ENCODE data around the gene ENAH.
A peak's percentile ranks its signal among the peaks of the same experiment; 100 is the strongest.
"Not testable (repeated sequence)": the region's sequence is repeated elsewhere in the genome, so short reads cannot be mapped to it uniquely, and the experiment has no call there.

Gene ENAH

DNA sequence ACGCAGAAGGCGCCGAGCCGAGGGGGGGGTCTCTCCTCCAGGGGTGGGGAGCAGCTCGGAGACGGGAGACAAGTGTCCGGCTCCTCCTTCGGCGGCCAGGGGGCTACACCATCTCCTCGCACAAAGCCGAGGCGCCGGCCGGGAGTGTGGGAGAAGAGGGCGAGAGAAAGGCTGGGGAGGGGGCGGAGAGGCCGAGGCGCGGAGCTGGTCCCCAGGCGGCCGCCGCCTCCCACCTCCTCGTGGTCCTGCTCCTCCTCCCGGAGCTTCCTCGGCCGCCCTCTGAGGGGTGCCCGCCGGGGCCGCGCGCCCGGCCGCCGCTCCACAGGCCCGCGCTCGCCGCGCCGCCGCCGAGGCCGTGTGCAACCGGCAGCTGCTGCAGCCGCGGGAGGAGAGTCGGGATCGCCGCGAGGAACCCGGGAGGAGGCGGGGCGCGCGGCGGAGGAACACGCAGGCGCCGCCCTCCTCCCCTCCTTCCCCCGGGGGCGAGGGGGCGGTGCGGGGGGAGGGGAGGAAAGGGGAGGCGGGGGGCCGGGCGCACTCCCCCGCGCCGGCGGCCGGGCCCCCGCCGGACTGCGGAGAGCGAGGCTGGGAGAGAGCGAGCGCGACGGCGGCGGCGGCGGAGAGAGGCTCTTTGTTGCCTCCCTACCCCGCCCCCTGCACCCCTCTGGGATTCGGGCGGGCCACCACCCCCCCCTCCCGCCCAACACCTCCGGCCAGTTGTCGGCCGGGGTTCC, at the start of gene ENAH:
Gene ENAH, minus strand, starts transcription at position 395 of the 734 bp plus-strand sequence. CDS start 433 bp downstream, outside the sequence.
- peak in 54 of 56 donors; percentile 22 to 91 (median 79) for DNase-seq

DNA sequence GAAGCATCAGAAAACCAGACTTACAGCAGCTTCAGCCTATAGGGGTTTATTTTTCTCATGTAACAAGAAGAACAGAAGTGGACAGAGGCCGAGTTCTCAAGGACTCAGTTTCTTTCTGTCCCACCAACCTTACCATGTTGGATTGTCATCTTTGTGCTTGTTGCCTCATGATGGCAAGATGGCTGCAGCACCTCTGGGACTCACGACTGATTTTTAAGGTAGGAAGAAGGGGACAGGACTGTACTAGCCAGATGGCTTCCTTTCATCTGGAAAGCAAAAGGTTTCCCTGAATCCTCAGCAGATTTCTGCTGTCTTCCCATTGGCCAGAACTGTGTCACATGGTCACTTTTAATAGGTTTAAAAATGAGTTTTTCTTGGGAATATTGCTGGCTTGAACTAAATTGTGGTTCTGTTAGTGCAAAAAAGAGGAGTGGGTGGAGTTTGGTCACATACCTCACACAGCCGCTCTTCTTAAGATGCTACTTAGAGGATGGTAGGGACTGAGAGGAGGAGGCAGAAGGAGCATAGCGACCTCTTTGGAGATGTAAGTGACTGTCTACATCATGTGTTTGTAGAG, 48.1 kb upstream of the ENAH start:
- DNase-seq: no peak

DNA sequence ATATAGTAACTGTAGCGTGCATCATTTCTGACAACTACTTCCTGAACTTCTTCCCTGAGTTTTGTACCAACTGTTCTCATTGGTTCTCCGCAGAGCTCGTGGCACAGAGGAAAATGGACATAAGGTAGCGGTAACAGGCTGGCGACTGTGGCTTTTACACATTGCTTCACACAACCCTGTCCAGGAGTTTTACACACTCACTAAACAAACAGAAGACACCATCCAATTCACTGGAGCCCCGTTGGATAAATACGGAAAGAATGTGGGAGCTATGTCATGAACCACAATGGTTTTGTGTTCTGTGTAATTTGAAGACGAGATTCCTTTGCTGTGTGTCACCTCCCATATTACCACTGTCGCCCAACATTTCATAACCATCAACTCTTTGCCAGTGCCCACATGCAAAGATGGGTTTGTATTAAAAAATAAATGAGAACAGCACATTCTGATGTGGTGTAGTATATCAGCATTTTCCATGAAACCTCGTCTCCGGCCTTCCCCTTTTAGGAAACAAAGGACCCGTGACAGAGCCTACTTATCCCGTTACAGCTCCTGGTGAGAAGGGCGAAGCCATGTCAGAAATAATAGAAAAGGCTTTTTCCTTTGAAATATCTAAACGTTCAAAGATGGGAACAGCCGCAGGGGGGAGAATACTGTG, 47.4 kb upstream of the ENAH start:
- no peak for DNase-seq

DNA sequence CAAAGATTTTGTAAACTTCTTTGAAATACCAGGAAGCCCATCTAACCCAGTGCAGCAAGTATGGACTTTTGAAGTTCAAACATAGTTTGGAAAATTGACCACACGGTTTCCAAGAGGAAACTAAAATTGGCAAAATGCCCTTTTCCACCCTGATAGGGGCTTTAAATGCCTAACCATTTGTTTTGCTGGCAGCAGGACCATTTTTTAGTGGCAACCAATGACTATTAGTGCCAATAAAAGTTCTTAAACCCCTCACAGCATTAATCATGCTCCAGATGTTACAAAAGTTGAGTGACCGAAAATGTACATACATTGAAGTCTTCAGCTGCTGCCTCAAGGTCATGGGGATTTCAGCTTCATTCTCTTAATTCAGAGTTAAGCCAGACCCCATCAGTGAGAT, 46.4 kb upstream of the ENAH start:
- no peak for DNase-seq

DNA sequence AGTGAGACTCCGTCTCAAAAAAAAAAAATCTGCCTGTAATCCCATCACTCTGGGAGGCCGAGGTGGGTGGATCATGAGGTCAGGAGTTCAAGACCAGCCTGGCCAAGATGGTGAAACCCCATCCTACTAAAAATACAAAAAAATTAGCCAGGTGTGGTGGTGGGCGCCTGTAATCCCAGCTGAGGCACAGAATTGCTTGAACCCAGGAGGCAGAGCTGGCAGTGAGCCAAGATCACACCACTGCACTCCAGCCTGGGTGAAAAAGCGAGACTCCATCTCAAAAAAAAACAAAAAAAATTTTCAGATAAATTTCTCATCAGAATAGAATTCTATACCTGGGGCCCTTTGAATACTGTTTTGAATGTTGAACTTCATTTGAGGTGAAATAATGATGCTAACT, 45.3 kb upstream of the ENAH start:
- DNase-seq: not testable (repeated sequence)

DNA sequence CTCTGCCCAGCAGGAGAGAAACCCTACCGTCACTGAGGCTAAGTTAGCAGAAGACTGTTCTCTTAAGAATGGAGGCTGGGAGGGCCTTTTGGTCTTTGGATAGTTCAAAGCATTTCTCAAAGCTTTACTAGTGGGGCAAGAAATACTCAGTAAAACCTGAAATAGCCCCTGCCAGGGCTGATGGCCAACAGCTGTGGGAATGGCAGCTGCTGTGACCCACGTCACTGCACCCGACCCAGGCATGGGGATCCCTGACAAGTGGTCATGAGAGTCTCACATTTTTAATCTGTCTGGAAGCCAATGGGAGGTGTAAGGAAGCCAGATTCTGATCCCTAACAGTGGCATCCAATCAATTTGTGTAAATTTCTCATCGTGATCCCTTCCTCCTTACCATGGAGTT, 44.5 kb upstream of the ENAH start:
- DNase-seq: no peak

DNA sequence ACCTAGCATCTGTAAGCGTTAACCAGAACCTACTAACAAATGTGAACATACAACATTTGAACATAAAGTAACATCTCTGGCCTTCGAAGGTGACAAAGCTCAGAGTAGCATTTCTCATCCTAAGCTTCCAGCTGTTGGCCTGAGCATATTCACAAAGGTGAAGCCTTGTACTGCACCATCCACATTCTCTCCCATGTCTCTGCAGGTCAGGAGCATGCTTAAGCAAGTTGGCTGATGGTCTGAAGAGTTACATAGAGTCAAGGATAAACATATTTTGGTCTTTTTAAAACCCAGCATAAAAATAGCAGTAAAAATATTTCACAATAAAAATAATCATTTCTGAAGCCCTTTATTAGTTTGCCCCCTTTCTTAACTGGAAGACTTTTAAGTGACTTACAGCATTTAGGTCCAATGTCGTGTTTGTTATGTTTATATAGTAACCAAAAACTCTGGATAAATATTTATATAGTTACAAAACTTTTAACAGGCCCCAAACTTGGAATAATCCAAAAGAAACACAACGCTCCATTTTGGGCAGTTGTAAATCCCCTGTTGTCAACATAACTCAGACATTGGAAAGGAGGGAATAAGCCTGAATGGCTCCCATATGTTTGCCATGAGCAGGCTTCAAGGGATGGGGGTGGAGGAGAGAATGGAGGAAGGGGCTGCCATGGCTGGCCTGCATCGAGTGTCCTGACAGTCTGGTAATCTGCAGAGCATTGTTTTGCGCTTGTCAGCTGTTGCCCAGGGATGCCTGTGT, 42.8 kb upstream of the ENAH start:
- DNase-seq: no peak

DNA sequence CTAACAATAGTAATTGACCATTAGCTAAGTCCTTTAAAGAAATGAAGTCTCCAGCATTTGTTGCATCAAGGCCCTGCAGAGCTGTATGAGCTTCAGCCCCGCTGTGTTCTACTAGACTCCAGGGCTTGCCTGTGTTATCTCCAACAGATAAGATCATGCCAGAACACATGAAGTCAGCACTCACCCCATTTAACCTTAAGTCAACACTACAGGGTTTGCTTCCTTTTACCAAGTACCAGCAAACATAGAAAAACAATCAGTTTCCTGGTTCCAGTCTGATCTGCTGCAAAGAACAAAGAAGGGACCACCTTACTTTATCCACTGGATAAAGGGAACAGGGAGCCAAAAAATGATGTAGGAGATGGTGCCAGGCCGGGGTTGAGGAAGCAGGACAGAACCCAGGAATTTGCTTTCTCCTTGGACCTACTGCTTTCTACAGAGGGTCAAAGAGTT, 41.3 kb upstream of the ENAH start:
- DNase-seq: no peak

DNA sequence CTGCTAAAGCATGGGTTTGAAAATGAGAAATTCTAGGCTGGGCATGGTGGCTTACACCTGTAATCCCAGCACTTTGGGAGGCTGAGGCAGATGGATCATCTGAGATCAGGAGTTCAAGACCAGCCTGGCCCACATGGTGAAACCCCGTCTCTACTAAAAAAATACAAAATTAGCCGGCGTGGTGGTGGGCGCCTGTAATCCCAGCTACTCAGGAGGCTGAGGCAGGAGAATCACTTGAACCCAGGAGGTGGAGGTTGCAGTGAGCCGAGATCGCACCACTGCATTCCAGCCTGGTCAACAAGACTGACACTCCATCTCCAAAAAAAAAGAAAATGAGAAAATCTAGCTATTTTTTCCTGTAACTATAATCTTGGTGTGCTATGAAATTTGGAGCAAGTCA, 40.8 kb upstream of the ENAH start:
- not testable (repeated sequence) for DNase-seq

DNA sequence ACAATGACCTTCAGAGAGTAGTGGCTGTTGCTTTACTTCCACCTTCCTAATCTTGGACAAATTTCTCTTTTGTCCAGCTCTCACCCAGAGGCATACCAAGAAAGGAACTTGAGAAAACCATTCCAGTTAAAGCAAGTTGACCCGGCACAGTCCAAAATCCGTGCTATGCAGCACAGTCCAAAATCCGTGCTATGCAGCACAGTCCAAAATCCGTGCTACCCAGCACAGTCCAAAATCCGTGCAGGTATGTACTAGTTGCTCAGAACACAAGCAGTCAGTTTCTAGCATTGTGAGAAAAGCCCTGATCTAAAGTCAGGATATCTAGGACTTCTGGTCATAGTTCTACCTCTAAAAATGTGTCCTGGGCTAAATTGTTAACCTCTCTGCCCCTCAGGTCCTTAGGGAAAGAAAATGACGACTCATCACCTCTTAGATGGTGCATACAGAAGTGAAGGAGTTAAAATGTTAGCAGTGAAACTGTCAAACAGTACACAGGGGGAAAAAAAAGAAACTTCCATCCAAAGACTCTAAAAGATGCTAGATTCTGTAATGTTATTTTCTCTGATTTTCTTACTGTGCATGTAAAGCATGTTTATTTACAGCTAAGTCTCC, 40.3 kb upstream of the ENAH start:
- DNase-seq: no peak

DNA sequence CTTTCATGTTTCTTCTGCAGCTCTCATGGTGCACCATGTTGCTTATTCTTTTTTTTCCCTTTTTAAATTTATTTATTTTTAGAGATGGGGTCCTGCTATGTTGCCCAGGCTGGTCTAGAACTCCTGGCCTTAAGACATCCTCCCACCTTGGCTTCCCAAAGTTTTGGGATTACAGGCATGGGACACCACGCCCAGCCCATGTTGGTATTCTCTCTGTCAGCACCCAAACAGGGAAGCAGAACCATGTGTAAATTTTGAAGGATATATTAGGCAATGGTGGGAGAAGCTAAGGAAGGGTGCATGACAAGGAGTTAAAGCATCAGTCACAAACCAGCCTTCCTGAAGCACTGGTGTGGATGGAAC, 39.6 kb upstream of the ENAH start:
- DNase-seq: no peak

DNA sequence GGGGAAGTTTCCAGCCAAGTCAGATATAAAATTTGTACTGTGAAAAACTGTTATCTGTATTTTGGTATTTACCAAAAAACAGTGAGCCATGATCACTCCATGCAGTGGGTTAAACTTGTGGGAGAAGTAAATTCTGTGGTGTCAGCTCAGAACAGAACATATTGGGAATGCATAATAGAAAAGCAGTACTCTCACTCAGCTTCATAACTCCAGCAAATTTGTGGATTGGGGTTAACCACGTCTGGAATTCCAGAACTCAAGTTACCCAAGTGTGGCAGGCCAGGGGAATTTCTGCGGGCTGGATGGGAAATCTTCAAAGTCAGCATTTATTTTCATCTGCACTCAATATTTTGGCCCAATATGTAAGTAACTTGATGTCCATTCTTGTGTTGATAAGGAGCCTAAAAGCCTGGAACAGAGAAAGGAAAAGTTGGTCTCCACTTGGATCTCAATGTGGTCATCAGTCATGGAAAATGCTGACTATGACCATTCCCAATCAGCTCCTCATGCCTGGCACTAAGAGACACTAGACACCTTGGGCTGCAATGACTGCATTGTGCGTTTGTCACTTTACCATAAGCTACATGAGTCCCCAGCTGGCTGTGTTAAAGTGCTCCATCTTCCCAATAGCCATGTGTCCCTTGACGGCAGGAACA, 39.1 kb upstream of the ENAH start:
- DNase-seq: no peak

DNA sequence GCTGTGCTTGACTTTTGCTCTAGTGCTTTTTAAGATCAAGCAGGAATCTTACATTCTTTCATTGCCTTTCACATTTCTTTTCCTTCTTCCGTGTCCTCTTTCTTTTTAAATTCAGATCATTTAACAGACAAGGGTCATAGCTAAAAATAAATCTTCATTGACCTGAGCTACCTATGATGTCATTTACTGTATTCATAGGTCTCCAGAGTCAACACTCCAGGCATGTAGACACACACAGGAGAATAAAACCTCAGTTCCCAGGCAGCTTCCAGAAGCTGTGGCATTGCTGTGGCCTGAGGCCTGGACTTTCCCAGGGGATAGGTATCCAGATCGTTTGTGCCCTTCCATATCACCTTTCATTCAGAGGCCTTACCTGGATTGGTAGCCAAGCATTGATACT, 38.5 kb upstream of the ENAH start:
- no peak for DNase-seq

DNA sequence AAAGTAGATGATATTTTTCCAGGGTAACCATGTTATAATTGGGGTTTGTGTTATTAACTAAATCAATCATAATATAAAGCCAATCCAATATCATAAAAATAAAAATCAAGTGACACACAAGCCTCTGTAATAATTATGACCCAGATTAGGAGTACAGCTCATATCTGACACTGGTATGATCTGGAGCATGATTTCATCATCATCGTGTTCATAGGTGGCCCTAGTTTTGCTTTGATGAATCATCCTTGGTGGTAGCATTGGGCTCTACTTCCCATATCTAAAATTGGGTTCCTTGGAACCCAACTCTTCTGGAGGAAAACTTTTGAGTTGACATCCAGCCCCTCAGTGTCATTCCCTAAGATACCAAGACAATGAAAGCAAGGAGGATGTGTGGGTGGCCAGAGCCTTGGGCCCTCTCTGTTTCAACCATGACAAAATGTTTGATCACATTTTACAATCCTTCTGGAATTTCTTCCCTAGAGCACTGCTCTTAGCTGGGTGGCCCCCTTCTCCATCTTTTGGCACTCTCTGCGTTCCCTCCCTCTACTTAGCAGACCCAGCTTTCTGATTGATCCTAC, 37.0 kb upstream of the ENAH start:
- DNase-seq: no peak

DNA sequence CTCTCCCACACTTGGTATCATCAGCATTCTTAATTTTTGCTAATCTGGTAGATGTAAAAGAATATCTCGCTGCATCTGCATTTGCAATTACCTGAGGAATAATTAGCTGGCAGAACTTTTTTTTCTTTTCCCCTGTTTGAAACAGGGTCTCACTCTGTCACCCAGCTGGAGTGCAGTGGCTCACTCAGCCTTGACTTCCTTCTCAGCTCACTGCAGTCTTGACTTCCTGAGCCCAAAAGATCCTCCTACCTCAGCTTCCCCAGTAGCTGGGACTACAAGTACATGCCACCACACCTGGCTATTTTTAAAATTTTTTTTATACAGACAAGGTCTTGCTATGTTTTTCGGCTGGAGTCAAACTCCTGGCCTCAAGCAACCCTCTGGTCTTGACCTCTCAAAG, 35.4 kb upstream of the ENAH start:
- DNase-seq: no peak

DNA sequence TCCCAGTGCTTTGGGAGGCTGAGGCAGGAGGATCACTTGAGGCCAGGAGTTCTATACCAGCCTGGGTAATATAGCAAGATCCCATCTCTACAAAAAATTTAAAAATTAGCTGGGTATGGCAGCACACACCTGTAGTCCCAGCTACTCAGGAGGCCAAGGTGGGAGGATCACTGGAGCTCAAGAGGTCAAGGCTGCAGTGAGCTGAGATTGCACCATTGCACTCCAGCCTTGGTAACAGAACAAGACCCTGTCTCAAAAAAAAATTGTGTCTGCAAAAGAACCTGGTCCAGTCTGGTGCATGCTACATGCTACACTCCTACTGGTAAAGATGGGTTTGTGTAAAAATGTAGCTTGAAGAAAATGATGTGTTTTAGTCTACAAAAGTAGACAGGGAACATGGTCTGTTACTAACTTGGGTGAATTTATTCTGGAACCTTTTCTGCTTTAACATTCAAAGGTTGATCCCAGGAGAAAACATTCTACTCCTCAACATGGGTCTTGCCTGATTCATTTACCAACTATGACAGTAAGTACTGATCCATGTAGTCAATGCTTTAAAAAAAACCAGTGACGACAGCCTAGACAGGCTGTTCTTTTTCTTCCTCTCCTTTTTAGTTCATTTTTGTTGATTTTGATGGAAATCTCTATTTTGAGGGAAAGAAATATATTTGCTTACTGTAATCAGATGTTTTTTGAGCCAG, 32.7 kb upstream of the ENAH start:
- DNase-seq: no peak

DNA sequence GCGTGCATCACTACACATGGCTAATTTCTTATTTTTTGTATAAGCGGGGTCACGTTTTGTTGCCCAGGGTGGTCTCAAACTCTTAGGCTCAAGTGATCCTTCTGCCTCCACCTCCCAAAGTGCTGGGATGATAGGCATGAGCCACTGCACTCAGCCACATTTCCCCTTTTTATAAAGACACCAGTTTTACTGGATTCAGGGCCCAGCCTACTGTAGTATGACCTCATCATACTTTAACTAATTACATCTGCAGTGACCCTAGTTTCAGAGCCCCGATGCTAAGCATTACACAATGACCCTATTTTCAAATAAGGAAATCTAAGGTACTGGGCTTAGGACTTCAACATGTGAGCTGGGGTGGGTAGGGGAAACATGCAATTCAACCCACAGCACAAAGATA, 31.8 kb upstream of the ENAH start:
- DNase-seq: no peak

DNA sequence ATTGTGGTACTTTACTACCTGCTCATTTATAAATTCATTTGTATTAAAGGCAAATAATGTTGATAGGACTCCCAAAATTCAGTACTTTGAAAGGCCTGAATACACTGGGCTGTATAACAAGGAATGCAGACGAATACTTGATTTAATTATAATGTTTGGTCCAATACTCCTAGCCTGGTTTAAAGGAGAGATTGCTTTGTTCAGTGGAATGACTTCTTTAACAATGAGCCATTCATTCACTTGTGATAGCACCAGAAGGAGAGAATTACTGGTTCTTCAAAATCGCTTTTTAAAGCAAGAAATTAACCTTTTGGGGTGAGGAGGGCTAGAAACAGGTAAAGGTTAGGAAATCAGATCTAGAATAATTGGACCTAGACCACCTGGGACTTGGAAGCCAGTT, 28.3 kb upstream of the ENAH start:
- no peak for DNase-seq

DNA sequence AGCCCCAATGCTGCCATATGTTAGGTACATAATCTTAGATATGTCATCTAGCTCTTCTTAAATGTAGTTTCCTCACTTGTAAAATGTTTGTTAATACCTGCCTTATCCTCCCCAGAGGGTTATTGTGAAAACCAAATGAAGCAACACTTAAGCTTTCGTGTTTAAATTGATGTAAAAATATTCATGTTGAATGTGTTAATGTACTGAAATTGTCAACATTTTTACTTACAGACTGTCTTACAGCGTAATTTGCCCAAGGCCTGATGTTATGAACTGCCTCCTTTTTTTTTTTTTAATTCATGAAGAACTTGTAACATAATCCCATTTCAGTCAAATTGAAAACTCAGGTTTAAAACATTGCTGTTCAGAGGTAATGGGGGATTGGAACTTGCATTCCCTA, 25.6 kb upstream of the ENAH start:
- DNase-seq: no peak

Data from amygdala (tissue), 56 donors.